Vagina (tissue), 2 donors: Measurements from ENCODE around the gene LONP1. TPM values are rescaled to one million over a fixed set of nuclear protein-coding genes. Genes with fewer than 3 reads are reported as not detected.

ENCODE experiments used
- DNase-seq, 2 donors: peaks; one replicate each; pipeline ENCODE4 v3.0.0-alpha.2; 2017; ENCODE audit errors: extremely low spot score in 2 of 2
- H3K27ac ChIP-seq: fragments of 200-600 bp; sonication (generic); one replicate; pipeline ENCODE4 v1.5.1; 2019
- H3K27me3 ChIP-seq: fragments of 200-600 bp; sonication (generic); one replicate; pipeline ENCODE4 v1.5.1; 2019
- H3K36me3 ChIP-seq, 2 donors: fragments of 200-600 bp; sonication (generic); one replicate each; pipeline ENCODE4 v1.5.1; 2017 to 2019
- H3K4me1 ChIP-seq: fragments of 200-600 bp; sonication (generic); one replicate; pipeline ENCODE4 v1.5.1; 2019
- H3K4me3 ChIP-seq, 2 donors: fragments of 200-600 bp; sonication (generic); 1 replicate in 1 of 2; 2 replicates in 1 of 2; pipeline ENCODE4 v1.5.1; 2016 to 2019
- H3K9me3 ChIP-seq: fragments of 200-600 bp; sonication (generic); one replicate; pipeline ENCODE4 v1.5.1; 2019
- POLR2A ChIP-seq, 2 donors: fragments of 450-650 bp; IDR thresholded peaks; one replicate each; pipeline ENCODE4 v1.6.1; 2017; ENCODE audit warnings: antibody characterized with exemption in 2 of 2, mild to moderate bottlenecking in 2 of 2, moderate library complexity in 2 of 2
- POLR2AphosphoS5 ChIP-seq, 2 donors: sonication (generic); formaldehyde crosslinking; IDR thresholded peaks; one replicate each; pipeline ENCODE4 v1.9.0; 2017; ENCODE audit warnings: antibody characterized with exemption in 2 of 2, mild to moderate bottlenecking in 2 of 2, low read depth in 1 of 2; ENCODE audit not compliant: insufficient read depth in 1 of 2
- intact Hi-C: fragments of 100-400 bp; cut with DNase I; formaldehyde crosslinking; loops from one replicate; pipeline ENCODE4 v1.15.1; 2023
- total RNA-seq: library from RNA; depleted of rRNA; stranded (reverse); fragments of >200 nt; gene quantifications from one replicate; pipeline ENCODE4 v1.2.3, GENCODE V29; 2016
- TF ChIP-seq, protein P1 (sequence below), 3 experiments: fragments of 450-650 bp in 2 of 3; fragments of 200-600 bp in 1 of 3; sonication (generic) in 1 of 3; IDR thresholded peaks; one replicate each; pipeline ENCODE4 v1.5.1; 2017 to 2019; ENCODE audit warnings: antibody characterized with exemption in 3 of 3, mild to moderate bottlenecking in 2 of 3, moderate library complexity in 2 of 3

Gene LONP1
- total RNA-seq, 1 donor from 2014 or later, result 53.3 TPM

DNA sequence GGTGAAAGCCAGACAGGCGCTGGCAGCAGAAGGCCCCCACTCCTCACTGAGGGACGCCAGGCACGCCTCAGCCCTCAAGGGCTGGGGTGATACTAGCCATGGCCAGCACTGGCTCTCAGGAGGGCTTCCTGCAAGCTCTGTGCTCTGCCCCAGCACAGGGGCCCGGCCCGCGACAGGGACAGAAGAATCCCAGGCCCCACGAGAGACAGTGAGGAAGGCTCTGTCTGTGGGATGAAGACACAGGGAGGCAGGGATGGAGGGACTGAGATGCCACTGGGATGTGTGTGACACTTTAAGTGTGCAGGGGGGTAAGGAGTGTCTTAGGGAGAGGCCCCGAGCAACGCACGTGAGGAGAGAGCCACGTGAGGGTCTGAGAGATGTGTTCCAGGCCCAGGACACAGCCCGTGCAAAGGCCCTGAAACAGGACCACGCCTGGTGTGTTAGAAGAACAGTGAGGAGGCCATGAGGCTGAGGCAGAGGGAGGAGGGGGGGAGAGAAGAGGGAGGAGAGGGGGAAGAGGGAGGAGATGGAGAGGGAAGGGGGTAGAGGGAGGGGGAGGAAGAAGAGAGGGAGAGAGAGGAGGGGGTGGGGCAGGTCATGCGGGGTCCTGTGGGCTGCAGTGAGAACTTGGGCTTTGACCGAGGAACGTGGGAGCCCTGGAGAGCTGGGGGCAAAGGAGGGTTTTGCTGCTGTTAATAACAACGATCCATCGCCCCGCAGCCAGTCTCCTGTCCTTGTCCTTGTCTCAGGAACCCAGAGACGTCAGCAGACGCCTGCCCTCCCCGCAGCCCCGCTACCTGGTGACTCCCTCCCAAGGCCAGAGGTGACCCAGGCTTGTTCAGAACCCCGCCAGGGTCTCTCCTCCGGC lies 22.7 kb downstream of the LONP1 start:
- DNase-seq, result no peak
- peaks cover 0 to 65% of the 10 kb centered on the region in 2 donors for H3K36me3 ChIP-seq
- TF ChIP-seq, protein P1, sequence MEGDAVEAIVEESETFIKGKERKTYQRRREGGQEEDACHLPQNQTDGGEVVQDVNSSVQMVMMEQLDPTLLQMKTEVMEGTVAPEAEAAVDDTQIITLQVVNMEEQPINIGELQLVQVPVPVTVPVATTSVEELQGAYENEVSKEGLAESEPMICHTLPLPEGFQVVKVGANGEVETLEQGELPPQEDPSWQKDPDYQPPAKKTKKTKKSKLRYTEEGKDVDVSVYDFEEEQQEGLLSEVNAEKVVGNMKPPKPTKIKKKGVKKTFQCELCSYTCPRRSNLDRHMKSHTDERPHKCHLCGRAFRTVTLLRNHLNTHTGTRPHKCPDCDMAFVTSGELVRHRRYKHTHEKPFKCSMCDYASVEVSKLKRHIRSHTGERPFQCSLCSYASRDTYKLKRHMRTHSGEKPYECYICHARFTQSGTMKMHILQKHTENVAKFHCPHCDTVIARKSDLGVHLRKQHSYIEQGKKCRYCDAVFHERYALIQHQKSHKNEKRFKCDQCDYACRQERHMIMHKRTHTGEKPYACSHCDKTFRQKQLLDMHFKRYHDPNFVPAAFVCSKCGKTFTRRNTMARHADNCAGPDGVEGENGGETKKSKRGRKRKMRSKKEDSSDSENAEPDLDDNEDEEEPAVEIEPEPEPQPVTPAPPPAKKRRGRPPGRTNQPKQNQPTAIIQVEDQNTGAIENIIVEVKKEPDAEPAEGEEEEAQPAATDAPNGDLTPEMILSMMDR (IDR thresholded peaks at IDR 0.05), result no peak
- TF ChIP-seq POLR2AphosphoS5 (IDR thresholded peaks at IDR 0.05; ENCODE audit: insufficient read depth in 1 of 2, low read depth in 1 of 2) (no peak), POLR2A (IDR thresholded peaks at IDR 0.05) (no peak)
- intact Hi-C loops, result no loop called here
- no peaks in the 10 kb centered on the region for H3K27me3 ChIP-seq
- peaks cover 16% of the 10 kb centered on the region for H3K4me1 ChIP-seq
- no peak overlapping the region for H3K27ac ChIP-seq
- H3K9me3 ChIP-seq, result no peaks in the 10 kb centered on the region
- H3K4me3 ChIP-seq, result no peak overlapping the region

DNA sequence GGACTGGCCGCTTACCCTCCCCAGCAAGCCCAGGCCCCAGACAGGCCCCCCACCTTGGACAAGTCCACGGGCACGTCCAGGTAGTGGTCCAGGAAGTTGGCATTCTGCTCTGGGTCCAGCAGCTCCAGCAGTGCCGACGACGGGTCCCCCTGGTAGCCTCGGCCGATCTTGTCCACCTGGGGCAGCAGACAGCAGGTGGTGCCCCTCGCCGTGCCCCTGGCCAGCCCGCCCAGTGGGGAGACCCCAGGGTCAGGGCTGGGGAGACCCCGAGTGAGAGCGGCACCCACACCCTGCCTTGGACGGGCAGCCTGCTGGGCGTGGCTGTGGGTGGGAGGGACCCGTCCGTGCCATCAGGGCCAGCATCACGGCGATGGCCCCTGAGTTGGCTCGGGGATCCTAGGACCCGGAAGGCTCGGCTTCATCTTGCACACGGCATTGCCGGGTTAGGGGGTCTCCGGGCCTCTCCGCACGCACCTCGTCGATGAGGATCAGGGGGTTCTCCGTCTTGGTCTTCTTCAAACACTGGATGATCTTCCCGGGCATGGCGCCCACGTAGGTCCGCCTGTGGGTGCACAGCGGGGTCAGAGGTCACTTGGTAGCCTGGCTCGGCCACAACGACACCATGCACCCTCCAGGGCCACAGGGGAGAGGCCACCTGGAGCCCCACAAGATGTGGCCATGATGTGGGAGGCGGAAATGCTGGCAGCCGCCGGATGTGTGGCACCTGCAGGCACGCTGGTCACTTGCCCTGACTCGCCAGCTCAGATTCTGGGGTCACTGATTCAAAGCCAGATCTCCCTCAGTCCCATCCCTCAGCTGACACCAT lies 23.5 kb downstream of the LONP1 start:
- DNase-seq, result no peak
- H3K9me3 ChIP-seq, result no peaks in the 10 kb centered on the region
- H3K4me3 ChIP-seq, result no peak overlapping the region
- no peak overlapping the region for H3K27ac ChIP-seq
- no peaks in the 10 kb centered on the region for H3K27me3 ChIP-seq
- intact Hi-C loops, result no loop called here
- H3K36me3 ChIP-seq, result peaks cover 0 to 66% of the 10 kb centered on the region in 2 donors
- no peak for TF ChIP-seq POLR2AphosphoS5 (IDR thresholded peaks at IDR 0.05; ENCODE audit: insufficient read depth in 1 of 2, low read depth in 1 of 2)
- H3K4me1 ChIP-seq, result peaks cover 24% of the 10 kb centered on the region

- no peak for DNase-seq
- Histone ChIP-seq H3K4me1 (peaks cover 31% of the 10 kb centered on the region), H3K4me3 (no peak overlapping the region), H3K36me3 (peaks cover 0 to 64% of the 10 kb centered on the region in 2 donors), H3K27me3 (no peaks in the 10 kb centered on the region), H3K9me3 (no peaks in the 10 kb centered on the region), H3K27ac (no peak overlapping the region)
- intact Hi-C loops, result no loop called here
- TF ChIP-seq POLR2A (IDR thresholded peaks at IDR 0.05), result no peak
Observed at GRCh38 chr19:5695649-5696195, 24.2 kb downstream of the LONP1 start.

DNA sequence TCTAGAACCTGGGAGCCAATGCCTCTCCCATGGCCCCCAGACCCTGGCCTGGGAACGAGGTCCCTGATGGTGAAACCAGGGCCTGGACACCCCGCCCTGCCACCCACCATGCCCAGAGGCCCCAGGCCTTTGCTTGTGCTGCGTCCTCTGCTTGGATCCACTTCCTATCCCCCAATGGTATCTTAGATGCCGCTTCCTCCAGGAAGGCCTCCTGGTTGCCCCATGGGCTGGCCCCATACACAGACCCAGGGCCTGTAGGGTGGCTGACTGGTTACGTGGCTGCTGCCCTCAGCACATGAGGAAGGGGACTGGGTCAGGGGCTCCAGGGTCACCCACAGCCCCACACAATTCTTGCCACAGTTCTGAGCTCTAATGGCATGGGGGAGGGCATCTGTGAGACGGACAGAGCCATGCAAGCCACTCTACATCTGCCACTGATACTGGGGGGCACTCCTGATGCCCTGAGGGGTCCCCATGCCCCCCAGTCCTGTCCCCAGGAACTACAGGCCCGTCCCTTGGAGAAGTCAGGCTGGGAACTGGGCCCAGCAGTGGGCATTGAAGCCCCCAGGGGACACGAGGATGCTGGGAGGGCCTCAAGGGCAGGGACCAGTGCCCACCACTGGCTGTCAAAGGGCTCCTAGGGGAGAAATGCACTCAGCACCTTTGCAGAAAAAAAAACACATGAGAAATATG lies 24.8 kb downstream of the LONP1 start:
- H3K4me3 ChIP-seq, result no peak overlapping the region
- DNase-seq, result no peak
- intact Hi-C loops, result no loop called here
- no peaks in the 10 kb centered on the region for H3K27me3 ChIP-seq
- no peak overlapping the region for H3K27ac ChIP-seq
- no peaks in the 10 kb centered on the region for H3K9me3 ChIP-seq
- TF ChIP-seq POLR2A (IDR thresholded peaks at IDR 0.05), result no peak
- peaks cover 0 to 58% of the 10 kb centered on the region in 2 donors for H3K36me3 ChIP-seq
- H3K4me1 ChIP-seq, result peaks cover 34% of the 10 kb centered on the region

DNA sequence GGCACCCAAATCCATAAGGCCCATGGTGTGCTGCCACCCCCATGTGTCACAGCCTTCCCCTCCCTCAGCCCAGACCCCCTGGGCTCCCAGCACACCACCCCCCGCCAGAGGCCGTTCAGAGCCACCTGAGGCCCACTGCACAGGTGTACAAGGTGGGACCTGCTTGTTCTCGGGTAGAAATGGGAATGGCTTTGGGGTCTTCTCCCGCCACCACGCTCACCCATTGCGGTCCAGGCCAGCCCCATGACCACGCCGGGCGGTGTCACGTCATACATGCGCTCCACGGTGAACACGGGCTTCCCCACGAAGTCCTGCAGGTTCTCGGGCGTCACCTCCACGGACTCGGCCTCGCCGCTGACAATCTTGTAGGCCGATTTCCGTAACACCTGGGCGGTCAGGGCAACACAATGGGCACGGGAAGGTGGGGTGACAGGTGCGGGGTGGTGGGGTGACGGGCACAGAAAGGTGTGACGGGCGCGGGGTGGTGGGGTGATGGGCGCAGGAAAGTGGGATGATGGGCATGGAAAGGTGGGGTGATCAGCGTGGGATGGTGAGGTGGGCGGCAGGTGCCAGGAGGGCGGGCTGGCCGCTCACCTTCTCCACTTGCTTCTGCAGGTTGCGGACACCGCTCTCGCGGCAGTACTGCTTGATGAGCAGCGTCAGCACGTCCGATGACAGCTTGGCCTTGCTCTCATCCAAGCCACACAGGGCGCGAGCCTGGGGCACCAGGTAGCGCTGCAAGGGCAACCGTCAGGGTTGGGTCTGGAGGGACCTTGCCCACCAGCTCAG lies 25.6 kb downstream of the LONP1 start:
- Histone ChIP-seq H3K4me1 (peaks cover 34% of the 10 kb centered on the region), H3K27me3 (no peaks in the 10 kb centered on the region), H3K9me3 (no peaks in the 10 kb centered on the region), H3K27ac (no peak overlapping the region), H3K36me3 (peaks cover 0 to 53% of the 10 kb centered on the region in 2 donors), H3K4me3 (no peak overlapping the region)
- intact Hi-C loops, result no loop called here
- TF ChIP-seq, protein P1 (IDR thresholded peaks at IDR 0.05), result no peak
- no peak for TF ChIP-seq POLR2AphosphoS5 (IDR thresholded peaks at IDR 0.05; ENCODE audit: insufficient read depth in 1 of 2, low read depth in 1 of 2)
- TF ChIP-seq POLR2A (IDR thresholded peaks at IDR 0.05), result no peak
- DNase-seq, result no peak
